HepG2 (cell line): ENCODE measurements around the gene CBFA2T2. TPM values are rescaled to one million over a fixed set of nuclear protein-coding genes. Genes with fewer than 3 reads are reported as not detected.

Source experiments
- ATAC-seq: fragments of 200-7000 bp; cut with Tn5 transposase; 3 replicates; pipeline ENCODE4 v1.9.1; 2020; ENCODE audit warnings: mild to moderate bottlenecking, moderate library complexity
- BruUV-seq: library from RNA; stranded (reverse); fragments of 400-500 nt; replicated peaks from 2 replicates; lab custom pipeline; 2021; lab: Mats Ljungman, UMichigan
- CTCF ChIA-PET: fragments of 300-600 bp; formaldehyde crosslinking; extraction: SDS; loops from one replicate; lab custom pipeline; 2021; ENCODE audit warnings: low total read pairs, inconsistent platforms, low intra/inter-chr PET ratio; lab: Yijun Ruan, JAX
- POLR2A ChIA-PET: fragments of 350-600 bp; sonication (Branson Sonifier 250); formaldehyde crosslinking; loops from one replicate; lab custom pipeline; 2020; ENCODE audit warnings: antibody characterized with exemption, inconsistent platforms; lab: Yijun Ruan, JAX
- DNase-seq: peaks from one replicate; pipeline ENCODE4 v3.0.0-alpha.2; 2015; ENCODE audit warnings: low spot score
- FAIRE-seq: peaks from 3 replicates; lab custom pipeline; 2011; peaks lifted over from hg19 to GRCh38; lab: Jason Lieb, UNC
- H2AFZ ChIP-seq: one replicate; pipeline ENCODE4 v1.6.1; 2011; ENCODE audit warnings: low read length, inconsistent platforms
- H3K27ac ChIP-seq: fragments of 300-600 bp; 3 replicates; pipeline ENCODE4 v1.8.0; 2011; ENCODE audit warnings: mixed run types, mild to moderate bottlenecking, mixed read lengths, low read length, inconsistent platforms; ENCODE audit not compliant: insufficient read depth; ENCODE audit errors: extremely low read length
- H3K27me3 ChIP-seq, 2 experiments: fragments of 200-600 bp in 1 of 2; 2 replicates in 1 of 2; 3 replicates in 1 of 2; pipeline versions ENCODE4 v1.6.0 to v1.8.0; 2011; ENCODE audit warnings: low read length in 2 of 2, mild to moderate bottlenecking in 2 of 2, moderate library complexity in 2 of 2, inconsistent platforms in 1 of 2; ENCODE audit not compliant: insufficient read depth in 2 of 2, control insufficient read depth in 1 of 2
- H3K36me3 ChIP-seq, 2 experiments: fragments of 200-600 bp in 1 of 2; replicated peaks in 1 of 2; 2 replicates in 1 of 2; 3 replicates in 1 of 2; pipeline versions ENCODE4 v1.5.1 to v1.8.0; 2011; ENCODE audit warnings: low read length in 2 of 2, inconsistent platforms in 1 of 2; ENCODE audit not compliant: insufficient read depth in 2 of 2, control insufficient read depth in 1 of 2
- H3K4me1 ChIP-seq: 2 replicates; pipeline ENCODE4 v1.5.1; 2012; ENCODE audit warnings: low read length, inconsistent platforms; ENCODE audit not compliant: insufficient read depth
- H3K4me2 ChIP-seq: 2 replicates; pipeline ENCODE4 v1.6.0; 2011; ENCODE audit warnings: low read depth, low read length, inconsistent platforms
- H3K4me3 ChIP-seq, 3 experiments: fragments of 200-600 bp in 1 of 3; sonication (generic), shearing (Covaris generic) in 1 of 3; replicated peaks in 1 of 3; 2 replicates each; pipeline ENCODE4 v1.5.1; 2011 to 2016; ENCODE audit warnings: low read length in 3 of 3, inconsistent platforms in 2 of 3, low read depth in 2 of 3, mild to moderate bottlenecking in 2 of 3, control low read depth in 1 of 3, mixed read lengths in 1 of 3; ENCODE audit not compliant: insufficient read depth in 1 of 3
- H3K79me2 ChIP-seq: one replicate; pipeline ENCODE4 v1.6.1; 2011; ENCODE audit warnings: low read length, inconsistent platforms; ENCODE audit not compliant: insufficient read depth
- H3K9ac ChIP-seq: 2 replicates; pipeline ENCODE4 v1.6.0; 2011; ENCODE audit warnings: mild to moderate bottlenecking, low read depth, low read length, inconsistent platforms; ENCODE audit not compliant: insufficient read depth
- H3K9me3 ChIP-seq: 2 replicates; pipeline ENCODE4 v1.5.1; 2012; ENCODE audit warnings: mild to moderate bottlenecking, low read length
- H4K20me1 ChIP-seq: 2 replicates; pipeline ENCODE4 v1.6.0; 2011; ENCODE audit warnings: inconsistent platforms, mild to moderate bottlenecking, low read length, moderate library complexity; ENCODE audit not compliant: insufficient read depth
- AGO2 ChIP-seq: fragments of 200-400 bp; formaldehyde crosslinking; optimal IDR thresholded peaks from 2 replicates; pipeline ENCODE3; 2017; ENCODE audit warnings: mild to moderate bottlenecking, low read depth, low read length, moderate library complexity
- CHD2 ChIP-seq: IDR thresholded peaks from 2 replicates; pipeline ENCODE4 v1.6.1; 2011; ENCODE audit warnings: low read depth, low read length, improper control_type of control experiment
- FIP1L1 ChIP-seq: fragments of 200-400 bp; formaldehyde crosslinking; IDR thresholded peaks from 2 replicates; pipeline ENCODE4 v1.6.1; 2018; ENCODE audit warnings: low read depth, mild to moderate bottlenecking, low read length, moderate library complexity, borderline replicate concordance; ENCODE audit not compliant: insufficient read depth
- FOSL2 ChIP-seq: sonication (generic); formaldehyde crosslinking; IDR thresholded peaks from 2 replicates; pipeline ENCODE4 v1.4.0; 2020; ENCODE audit warnings: missing genetic modification reagents
- MAF1 ChIP-seq: sonication (generic); formaldehyde crosslinking; IDR thresholded peaks from 2 replicates; pipeline ENCODE4 v1.5.0; 2020; ENCODE audit warnings: missing genetic modification reagents, borderline replicate concordance
- MAFK ChIP-seq, 2 experiments: IDR thresholded peaks in 1 of 2; conservative IDR thresholded peaks in 1 of 2; 2 replicates each; pipeline ENCODE4 v1.6.1; 2011; ENCODE audit warnings: improper control_type of control experiment in 2 of 2, low read length in 2 of 2
- PHF5A ChIP-seq: IDR thresholded peaks from one replicate; pipeline ENCODE4 v1.6.1; 2018; ENCODE audit warnings: low read depth, missing genetic modification reagents; ENCODE audit not compliant: unreplicated experiment
- SRSF4 ChIP-seq: fragments of 200-400 bp; formaldehyde crosslinking; IDR thresholded peaks from one replicate; pipeline ENCODE4 v1.6.1; 2018; ENCODE audit warnings: mild to moderate bottlenecking, low read depth, low read length, moderate library complexity; ENCODE audit not compliant: poor library complexity, severe bottlenecking
- ZFP36L2 ChIP-seq: sonication (generic); formaldehyde crosslinking; IDR thresholded peaks from 2 replicates; pipeline ENCODE4 v1.4.0; 2020; ENCODE audit warnings: missing genetic modification reagents
- ZNF607 ChIP-seq: sonication (generic); formaldehyde crosslinking; IDR thresholded peaks from 2 replicates; pipeline ENCODE4 v1.5.1; 2020; ENCODE audit warnings: missing genetic modification reagents, mild to moderate bottlenecking, borderline replicate concordance
- WGBS: methylation state at CpG from one replicate; pipeline ENCODE4 v1.1.6; 2017; ENCODE audit warnings: low lambda C conversion rate; 5-methylcytosine and 5-hydroxymethylcytosine counted together
- in situ Hi-C: cut with HindIII; loops from 2 replicates; pipeline ENCODE4 v1.10.0; 2017; ENCODE audit warnings: low pct_unique_long_range_greater_than_20kb; ENCODE audit not compliant: extremely low pct_ligation_motif_present
- intact Hi-C: fragments of 100-400 bp; cut with micrococcal nuclease; formaldehyde crosslinking; loops from one replicate; pipeline ENCODE4 v1.10.0; 2022; ENCODE audit not compliant: unreplicated experiment
- polyA plus RNA-seq, 8 experiments: library from polyadenylated mRNA; depleted of rRNA in 3 of 8; stranded (reverse) in 7 of 8; unstranded in 1 of 8; fragments of >200 nt; fragmentation: Illumina TruSeq in 4 of 8; extraction: Trizol in 4 of 8; gene quantifications; 2 replicates each; pipeline versions ENCODE4 v1.2.1 to v1.2.3, GENCODE V29; 2011 to 2016; ENCODE audit warnings: low read depth in 4 of 8, missing spikeins in 1 of 8, mixed read lengths in 1 of 8; ENCODE audit not compliant: insufficient read depth in 1 of 8
- total RNA-seq, 5 experiments: library from RNA; depleted of rRNA; stranded (reverse); fragments of >200 nt; fragmentation: Illumina TruSeq; extraction: Trizol; gene quantifications; 2 replicates each; pipeline ENCODE4 v1.2.3, GENCODE V29; 2016; ENCODE audit warnings: low read depth in 1 of 5
- TF ChIP-seq, protein P1 (sequence below): sonication (generic); formaldehyde crosslinking; IDR thresholded peaks from 2 replicates; pipeline ENCODE4 v1.4.0; 2020; ENCODE audit warnings: missing genetic modification reagents
- TF ChIP-seq, protein P2 (sequence below): IDR thresholded peaks from 2 replicates; pipeline ENCODE4 v1.6.1; 2016; ENCODE audit warnings: missing compliant biosample characterization, missing genetic modification reagents, borderline replicate concordance
- TF ChIP-seq, protein P3 (sequence below): sonication (generic); formaldehyde crosslinking; IDR thresholded peaks from 2 replicates; pipeline ENCODE4 v1.4.0; 2020; ENCODE audit warnings: missing genetic modification reagents, borderline replicate concordance
- TF ChIP-seq, protein P4 (sequence below): sonication (generic); formaldehyde crosslinking; IDR thresholded peaks from 2 replicates; pipeline ENCODE4 v1.8.1; 2022; ENCODE audit warnings: low read depth, mild to moderate bottlenecking, missing genetic modification reagents

Gene CBFA2T2
- total and polyA plus RNA-seq, 2 of the 13 experiments (the other 11 are each of a cell fraction or from before 2014, with no cell fraction given): 6.3 to 21.2 TPM

DNA sequence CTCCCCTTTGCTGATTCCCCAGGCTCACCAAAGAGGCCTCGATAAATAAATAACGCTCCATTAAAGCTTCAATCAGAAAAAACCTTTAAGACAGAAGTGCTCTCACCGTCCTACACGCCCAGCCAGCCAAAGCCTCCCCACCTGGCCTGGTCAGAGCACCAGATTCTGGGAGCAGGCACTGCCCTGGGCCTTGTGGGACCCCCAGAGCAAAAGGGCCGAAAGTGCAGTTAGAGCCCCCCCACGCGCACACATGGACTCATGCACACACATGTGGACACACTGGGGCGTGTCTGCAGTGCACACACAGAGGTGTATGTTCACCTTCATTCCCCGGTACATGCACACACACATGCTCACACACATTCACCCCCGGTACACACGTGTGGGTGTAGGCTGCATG is 186.2 kb downstream of the CBFA2T2 start:
- H3K27me3 ChIP-seq: peaks cover 0 to 3% of the 10 kb centered on the region in 2 experiments; a peak in 1 of 5 replicates
- H3K4me3 ChIP-seq: no peak overlapping the region
- POLR2A ChIA-PET: interaction anchor here (2.6 kb wide), 1 partner anchor 9 kb away, joined by 14 read pairs; no protein-coding TSS in a partner anchor
- CTCF ChIA-PET: no interaction called here
- H3K36me3 ChIP-seq: peaks cover 12 to 39% of the 10 kb centered on the region in 2 experiments
- ATAC-seq (no peak), FAIRE-seq (no peak), DNase-seq (no peak)
- 0 out of 2 replicates have a peak, but pooled peaks cover 3% of the 10 kb centered on the region for H4K20me1 ChIP-seq
- BruUV-seq: no TSS peak
- no peak overlapping the region for H3K9ac ChIP-seq
- H3K9me3 ChIP-seq: no peaks in the 10 kb centered on the region
- 97% methylated on average over 11 of the region's 11 CpGs for WGBS
- intact Hi-C loops (no loop called here), in situ Hi-C loops (no loop called here)
- H3K27ac ChIP-seq: no peak overlapping the region
- H3K79me2 ChIP-seq: peaks cover 24% of the 10 kb centered on the region
- H3K4me1 ChIP-seq: peaks cover 36% of the 10 kb centered on the region
- H3K4me2 ChIP-seq: no peak overlapping the region
- no peak overlapping the region for H2AFZ ChIP-seq
- TF ChIP-seq CHD2 (no peak), AGO2 (peak; percentile 36), SRSF4 (no peak), FIP1L1 (no peak), ZFP36L2 (no peak), PHF5A (no peak), MAFK (conservative IDR thresholded peaks at IDR 0.05 in 1 of 2, IDR thresholded peaks at IDR 0.05 in 1 of 2; ENCODE audit: low read length in 2 of 2) (no peak), ZNF607 (CRISPR knock-in tag) (no peak), FOSL2 (CRISPR knock-in tag) (no peak), MAF1 (no peak)
- TF ChIP-seq, protein P1, sequence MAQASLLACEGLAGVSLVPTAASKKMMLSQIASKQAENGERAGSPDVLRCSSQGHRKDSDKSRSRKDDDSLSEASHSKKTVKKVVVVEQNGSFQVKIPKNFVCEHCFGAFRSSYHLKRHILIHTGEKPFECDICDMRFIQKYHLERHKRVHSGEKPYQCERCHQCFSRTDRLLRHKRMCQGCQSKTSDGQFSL: peak; percentile 75; the same call in 1 of the 2 replicates
- TF ChIP-seq, protein P2, sequence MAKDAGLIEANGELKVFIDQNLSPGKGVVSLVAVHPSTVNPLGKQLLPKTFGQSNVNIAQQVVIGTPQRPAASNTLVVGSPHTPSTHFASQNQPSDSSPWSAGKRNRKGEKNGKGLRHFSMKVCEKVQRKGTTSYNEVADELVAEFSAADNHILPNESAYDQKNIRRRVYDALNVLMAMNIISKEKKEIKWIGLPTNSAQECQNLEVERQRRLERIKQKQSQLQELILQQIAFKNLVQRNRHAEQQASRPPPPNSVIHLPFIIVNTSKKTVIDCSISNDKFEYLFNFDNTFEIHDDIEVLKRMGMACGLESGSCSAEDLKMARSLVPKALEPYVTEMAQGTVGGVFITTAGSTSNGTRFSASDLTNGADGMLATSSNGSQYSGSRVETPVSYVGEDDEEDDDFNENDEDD (CRISPR knock-in tag): no peak
- TF ChIP-seq, protein P3, sequence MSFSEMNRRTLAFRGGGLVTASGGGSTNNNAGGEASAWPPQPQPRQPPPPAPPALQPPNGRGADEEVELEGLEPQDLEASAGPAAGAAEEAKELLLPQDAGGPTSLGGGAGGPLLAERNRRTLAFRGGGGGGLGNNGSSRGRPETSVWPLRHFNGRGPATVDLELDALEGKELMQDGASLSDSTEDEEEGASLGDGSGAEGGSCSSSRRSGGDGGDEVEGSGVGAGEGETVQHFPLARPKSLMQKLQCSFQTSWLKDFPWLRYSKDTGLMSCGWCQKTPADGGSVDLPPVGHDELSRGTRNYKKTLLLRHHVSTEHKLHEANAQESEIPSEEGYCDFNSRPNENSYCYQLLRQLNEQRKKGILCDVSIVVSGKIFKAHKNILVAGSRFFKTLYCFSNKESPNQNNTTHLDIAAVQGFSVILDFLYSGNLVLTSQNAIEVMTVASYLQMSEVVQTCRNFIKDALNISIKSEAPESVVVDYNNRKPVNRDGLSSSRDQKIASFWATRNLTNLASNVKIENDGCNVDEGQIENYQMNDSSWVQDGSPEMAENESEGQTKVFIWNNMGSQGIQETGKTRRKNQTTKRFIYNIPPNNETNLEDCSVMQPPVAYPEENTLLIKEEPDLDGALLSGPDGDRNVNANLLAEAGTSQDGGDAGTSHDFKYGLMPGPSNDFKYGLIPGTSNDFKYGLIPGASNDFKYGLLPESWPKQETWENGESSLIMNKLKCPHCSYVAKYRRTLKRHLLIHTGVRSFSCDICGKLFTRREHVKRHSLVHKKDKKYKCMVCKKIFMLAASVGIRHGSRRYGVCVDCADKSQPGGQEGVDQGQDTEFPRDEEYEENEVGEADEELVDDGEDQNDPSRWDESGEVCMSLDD: no peak
- TF ChIP-seq, protein P4, sequence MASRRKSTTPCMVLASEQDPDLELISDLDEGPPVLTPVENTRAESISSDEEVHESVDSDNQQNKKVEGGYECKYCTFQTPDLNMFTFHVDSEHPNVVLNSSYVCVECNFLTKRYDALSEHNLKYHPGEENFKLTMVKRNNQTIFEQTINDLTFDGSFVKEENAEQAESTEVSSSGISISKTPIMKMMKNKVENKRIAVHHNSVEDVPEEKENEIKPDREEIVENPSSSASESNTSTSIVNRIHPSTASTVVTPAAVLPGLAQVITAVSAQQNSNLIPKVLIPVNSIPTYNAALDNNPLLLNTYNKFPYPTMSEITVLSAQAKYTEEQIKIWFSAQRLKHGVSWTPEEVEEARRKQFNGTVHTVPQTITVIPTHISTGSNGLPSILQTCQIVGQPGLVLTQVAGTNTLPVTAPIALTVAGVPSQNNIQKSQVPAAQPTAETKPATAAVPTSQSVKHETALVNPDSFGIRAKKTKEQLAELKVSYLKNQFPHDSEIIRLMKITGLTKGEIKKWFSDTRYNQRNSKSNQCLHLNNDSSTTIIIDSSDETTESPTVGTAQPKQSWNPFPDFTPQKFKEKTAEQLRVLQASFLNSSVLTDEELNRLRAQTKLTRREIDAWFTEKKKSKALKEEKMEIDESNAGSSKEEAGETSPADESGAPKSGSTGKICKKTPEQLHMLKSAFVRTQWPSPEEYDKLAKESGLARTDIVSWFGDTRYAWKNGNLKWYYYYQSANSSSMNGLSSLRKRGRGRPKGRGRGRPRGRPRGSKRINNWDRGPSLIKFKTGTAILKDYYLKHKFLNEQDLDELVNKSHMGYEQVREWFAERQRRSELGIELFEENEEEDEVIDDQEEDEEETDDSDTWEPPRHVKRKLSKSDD (CRISPR knock-in tag): no peak
